ENCODE results near the gene OLFM2. TPM values are rescaled to one million over a fixed set of nuclear protein-coding genes. Genes with fewer than 3 reads are reported as not detected.

The OLFM2 gene
- total and polyA plus RNA-seq, 9 of the 15 experiments (the other 6 are each of a cell fraction or from before 2014, with no cell fraction given) = 0.10 to 0.33 (median 0.23) TPM; not detected in 4

DNA sequence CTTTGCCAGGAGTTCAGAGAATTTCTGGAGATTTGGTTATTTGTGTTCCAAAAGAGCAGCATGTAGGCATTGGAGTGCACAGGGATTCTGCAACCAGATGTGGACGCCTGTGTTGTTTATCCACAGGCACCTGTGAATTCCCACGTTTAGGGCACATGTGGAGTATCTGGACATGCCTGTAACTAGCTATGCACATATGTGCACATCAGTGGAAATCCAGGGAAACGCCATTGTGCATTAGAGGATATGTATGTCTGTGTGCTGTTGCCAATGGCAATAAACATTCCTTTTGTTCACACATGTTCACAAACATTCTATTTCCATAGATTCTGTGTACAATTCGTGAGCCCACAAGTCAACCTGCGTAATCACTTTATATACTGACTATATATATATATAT lies 34.7 kb downstream of the OLFM2 start:
- POLR2A ChIA-PET = interaction anchor here (0.6 kb wide), 1 partner anchor 55 kb away, joined by 3 read pairs; no protein-coding TSS in a partner anchor
- no TSS peak for BruUV-seq (replicated peaks)
- Histone ChIP-seq H3K4me2 (ENCODE audit: insufficient read depth, low read length) (no peak overlapping the region), H3K27me3 (ENCODE audit: control insufficient read depth in 2 of 2, insufficient read depth in 2 of 2, low read length in 2 of 2) (peaks cover 43 to 61% of the 10 kb centered on the region in 2 experiments), H3K4me3 (no peak overlapping the region), H3K79me2 (ENCODE audit: control insufficient read depth, insufficient read depth, low read length) (no peaks in the 10 kb centered on the region), H3K9ac (ENCODE audit: insufficient read depth in 1 of 2, low read depth in 2 of 2, low read length in 2 of 2) (no peak overlapping the region), H3K9me1 (ENCODE audit: control insufficient read depth, insufficient read depth, low read length) (no peaks in the 10 kb centered on the region), H3K9me3 (replicated peaks; ENCODE audit: control insufficient read depth, insufficient read depth, low read depth, low read length) (no peaks in the 10 kb centered on the region), H4K20me1 (replicated peaks; ENCODE audit: control insufficient read depth, insufficient read depth, low read length) (peaks cover 4% of the 10 kb centered on the region; the same call in 1 of the 2 replicates), H3K27ac (ENCODE audit: extremely low read depth, low read depth, low read length) (no peak overlapping the region), H3K36me3 (ENCODE audit: control insufficient read depth, insufficient read depth, low read length) (no peaks in the 10 kb centered on the region), H2AFZ (ENCODE audit: low read depth, low read length) (no peak overlapping the region), H3K4me1 (replicated peaks in 1 of 2; ENCODE audit: control insufficient read depth in 2 of 2, insufficient read depth in 2 of 2, low read length in 2 of 2) (no peaks in the 10 kb centered on the region)
- FAIRE-seq (no peak), ATAC-seq (no peak), DNase-seq (ENCODE audit: extremely low read depth in 1 of 4, low spot score in 3 of 4) (no peak)
- WGBS (ENCODE audit: insufficient coverage, low coverage, missing lambda C conversion rate) = 0% methylated on average over 5 of the region's 5 CpGs
- intact Hi-C loops (cut with micrococcal nuclease) (no loop called here), in situ Hi-C loops (cut with MboI) (no loop called here)
- CTCF ChIA-PET (ENCODE audit: low intra/inter-chr PET ratio) = interaction anchor here (0.6 kb wide), 1 partner anchor 15 kb away, joined by 3 read pairs; no protein-coding TSS in a partner anchor
- no peak for TF ChIP-seq ZNF354B (CRISPR knock-in tag; IDR thresholded peaks at IDR 0.05)
- TF ChIP-seq YBX1 (IDR thresholded peaks at IDR 0.05) = no peak
- no peak for TF ChIP-seq HCFC1 (IDR thresholded peaks at IDR 0.05; ENCODE audit: low read depth, low read length)
- no peak for TF ChIP-seq DDX20 (tag; IDR thresholded peaks at IDR 0.05; ENCODE audit: low read depth)
- no peak for TF ChIP-seq ZNF780A (CRISPR knock-in tag; IDR thresholded peaks at IDR 0.05)
- TF ChIP-seq E2F3 (CRISPR knock-in tag; IDR thresholded peaks at IDR 0.05) = no peak
- no peak for TF ChIP-seq ZNF551 (CRISPR knock-in tag; IDR thresholded peaks at IDR 0.05)
- TF ChIP-seq, protein P1, sequence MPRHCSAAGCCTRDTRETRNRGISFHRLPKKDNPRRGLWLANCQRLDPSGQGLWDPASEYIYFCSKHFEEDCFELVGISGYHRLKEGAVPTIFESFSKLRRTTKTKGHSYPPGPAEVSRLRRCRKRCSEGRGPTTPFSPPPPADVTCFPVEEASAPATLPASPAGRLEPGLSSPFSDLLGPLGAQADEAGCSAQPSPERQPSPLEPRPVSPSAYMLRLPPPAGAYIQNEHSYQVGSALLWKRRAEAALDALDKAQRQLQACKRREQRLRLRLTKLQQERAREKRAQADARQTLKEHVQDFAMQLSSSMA (CRISPR knock-in tag; IDR thresholded peaks at IDR 0.05) = no peak
- no peak for TF ChIP-seq SAFB (IDR thresholded peaks at IDR 0.05; ENCODE audit: borderline replicate concordance, low read depth, low read length)
- TF ChIP-seq, protein P2, sequence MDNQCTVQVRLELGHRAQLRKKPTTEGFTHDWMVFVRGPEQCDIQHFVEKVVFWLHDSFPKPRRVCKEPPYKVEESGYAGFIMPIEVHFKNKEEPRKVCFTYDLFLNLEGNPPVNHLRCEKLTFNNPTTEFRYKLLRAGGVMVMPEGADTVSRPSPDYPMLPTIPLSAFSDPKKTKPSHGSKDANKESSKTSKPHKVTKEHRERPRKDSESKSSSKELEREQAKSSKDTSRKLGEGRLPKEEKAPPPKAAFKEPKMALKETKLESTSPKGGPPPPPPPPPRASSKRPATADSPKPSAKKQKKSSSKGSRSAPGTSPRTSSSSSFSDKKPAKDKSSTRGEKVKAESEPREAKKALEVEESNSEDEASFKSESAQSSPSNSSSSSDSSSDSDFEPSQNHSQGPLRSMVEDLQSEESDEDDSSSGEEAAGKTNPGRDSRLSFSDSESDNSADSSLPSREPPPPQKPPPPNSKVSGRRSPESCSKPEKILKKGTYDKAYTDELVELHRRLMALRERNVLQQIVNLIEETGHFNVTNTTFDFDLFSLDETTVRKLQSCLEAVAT (IDR thresholded peaks at IDR 0.05) = no peak
- no peak for TF ChIP-seq MYC (IDR thresholded peaks at IDR 0.05; ENCODE audit: low read depth, low read length)
- no peak for TF ChIP-seq MYC (CRISPR knock-in tag; IDR thresholded peaks at IDR 0.05; ENCODE audit: borderline replicate concordance, low read depth)
- TF ChIP-seq, protein P3, sequence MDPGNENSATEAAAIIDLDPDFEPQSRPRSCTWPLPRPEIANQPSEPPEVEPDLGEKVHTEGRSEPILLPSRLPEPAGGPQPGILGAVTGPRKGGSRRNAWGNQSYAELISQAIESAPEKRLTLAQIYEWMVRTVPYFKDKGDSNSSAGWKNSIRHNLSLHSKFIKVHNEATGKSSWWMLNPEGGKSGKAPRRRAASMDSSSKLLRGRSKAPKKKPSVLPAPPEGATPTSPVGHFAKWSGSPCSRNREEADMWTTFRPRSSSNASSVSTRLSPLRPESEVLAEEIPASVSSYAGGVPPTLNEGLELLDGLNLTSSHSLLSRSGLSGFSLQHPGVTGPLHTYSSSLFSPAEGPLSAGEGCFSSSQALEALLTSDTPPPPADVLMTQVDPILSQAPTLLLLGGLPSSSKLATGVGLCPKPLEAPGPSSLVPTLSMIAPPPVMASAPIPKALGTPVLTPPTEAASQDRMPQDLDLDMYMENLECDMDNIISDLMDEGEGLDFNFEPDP (CRISPR knock-in tag; IDR thresholded peaks at IDR 0.05) = no peak
- TF ChIP-seq MECOM (CRISPR knock-in tag; IDR thresholded peaks at IDR 0.05) = no peak
- TF ChIP-seq BRD9 (IDR thresholded peaks at IDR 0.05; ENCODE audit: low read depth, partially characterized antibody) = no peak
- no peak for TF ChIP-seq FOSL1 (tag; conservative IDR thresholded peaks at IDR 0.05)
- TF ChIP-seq, protein P4, sequence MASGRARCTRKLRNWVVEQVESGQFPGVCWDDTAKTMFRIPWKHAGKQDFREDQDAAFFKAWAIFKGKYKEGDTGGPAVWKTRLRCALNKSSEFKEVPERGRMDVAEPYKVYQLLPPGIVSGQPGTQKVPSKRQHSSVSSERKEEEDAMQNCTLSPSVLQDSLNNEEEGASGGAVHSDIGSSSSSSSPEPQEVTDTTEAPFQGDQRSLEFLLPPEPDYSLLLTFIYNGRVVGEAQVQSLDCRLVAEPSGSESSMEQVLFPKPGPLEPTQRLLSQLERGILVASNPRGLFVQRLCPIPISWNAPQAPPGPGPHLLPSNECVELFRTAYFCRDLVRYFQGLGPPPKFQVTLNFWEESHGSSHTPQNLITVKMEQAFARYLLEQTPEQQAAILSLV (tag; IDR thresholded peaks at IDR 0.05) = no peak
- TF ChIP-seq RB1 (IDR thresholded peaks at IDR 0.05; ENCODE audit: low read depth) = no peak
- TF ChIP-seq, protein P5, sequence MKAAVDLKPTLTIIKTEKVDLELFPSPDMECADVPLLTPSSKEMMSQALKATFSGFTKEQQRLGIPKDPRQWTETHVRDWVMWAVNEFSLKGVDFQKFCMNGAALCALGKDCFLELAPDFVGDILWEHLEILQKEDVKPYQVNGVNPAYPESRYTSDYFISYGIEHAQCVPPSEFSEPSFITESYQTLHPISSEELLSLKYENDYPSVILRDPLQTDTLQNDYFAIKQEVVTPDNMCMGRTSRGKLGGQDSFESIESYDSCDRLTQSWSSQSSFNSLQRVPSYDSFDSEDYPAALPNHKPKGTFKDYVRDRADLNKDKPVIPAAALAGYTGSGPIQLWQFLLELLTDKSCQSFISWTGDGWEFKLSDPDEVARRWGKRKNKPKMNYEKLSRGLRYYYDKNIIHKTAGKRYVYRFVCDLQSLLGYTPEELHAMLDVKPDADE (conservative IDR thresholded peaks at IDR 0.05; ENCODE audit: control insufficient read depth, low read depth, low read length) = no peak
- no peak for TF ChIP-seq TAL1 (IDR thresholded peaks at IDR 0.05)
